ENCODE measurements around the gene DPY19L2.
"Not testable (repeated sequence)": the region's sequence is repeated elsewhere in the genome, so short reads cannot be mapped to it uniquely, and the experiment has no call there.

GRCh38 chr12:63545298-63545916 is 122.9 kb downstream of the DPY19L2 start:
- not testable (repeated sequence) for TF ChIP-seq CENPX (CRISPR knock-in tag; IDR thresholded peaks at IDR 0.05); KAT7 (CRISPR knock-in tag; IDR thresholded peaks at IDR 0.05; ENCODE audit: borderline replicate concordance); ZNF652 (CRISPR knock-in tag; IDR thresholded peaks at IDR 0.05; ENCODE audit: borderline replicate concordance, low read depth)
- TF ChIP-seq, protein P1, sequence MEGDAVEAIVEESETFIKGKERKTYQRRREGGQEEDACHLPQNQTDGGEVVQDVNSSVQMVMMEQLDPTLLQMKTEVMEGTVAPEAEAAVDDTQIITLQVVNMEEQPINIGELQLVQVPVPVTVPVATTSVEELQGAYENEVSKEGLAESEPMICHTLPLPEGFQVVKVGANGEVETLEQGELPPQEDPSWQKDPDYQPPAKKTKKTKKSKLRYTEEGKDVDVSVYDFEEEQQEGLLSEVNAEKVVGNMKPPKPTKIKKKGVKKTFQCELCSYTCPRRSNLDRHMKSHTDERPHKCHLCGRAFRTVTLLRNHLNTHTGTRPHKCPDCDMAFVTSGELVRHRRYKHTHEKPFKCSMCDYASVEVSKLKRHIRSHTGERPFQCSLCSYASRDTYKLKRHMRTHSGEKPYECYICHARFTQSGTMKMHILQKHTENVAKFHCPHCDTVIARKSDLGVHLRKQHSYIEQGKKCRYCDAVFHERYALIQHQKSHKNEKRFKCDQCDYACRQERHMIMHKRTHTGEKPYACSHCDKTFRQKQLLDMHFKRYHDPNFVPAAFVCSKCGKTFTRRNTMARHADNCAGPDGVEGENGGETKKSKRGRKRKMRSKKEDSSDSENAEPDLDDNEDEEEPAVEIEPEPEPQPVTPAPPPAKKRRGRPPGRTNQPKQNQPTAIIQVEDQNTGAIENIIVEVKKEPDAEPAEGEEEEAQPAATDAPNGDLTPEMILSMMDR (CRISPR knock-in tag; IDR thresholded peaks at IDR 0.05), result not testable (repeated sequence)
